H1 (cell line): ENCODE data around the gene DOK6. TPM values are rescaled to one million over a fixed set of nuclear protein-coding genes. Genes with fewer than 3 reads are reported as not detected.

Experiments used
- CTCF ChIA-PET: fragments of 300-600 bp; sonication (Branson Sonifier 250); formaldehyde crosslinking; loops from one replicate; lab custom pipeline; 2021; ENCODE audit not compliant: partially characterized antibody; lab: Charles Lee
- POLR2A ChIA-PET: fragments of 300-600 bp; sonication (Branson Sonifier 250); formaldehyde crosslinking; loops from one replicate; lab custom pipeline; 2021; ENCODE audit warnings: inconsistent platforms; ENCODE audit not compliant: partially characterized antibody; lab: Charles Lee
- DNase-seq, 2 experiments: peaks; one replicate each; pipeline versions ENCODE4 v3.0.0 to v3.0.0-alpha.2; 2010 to 2022; ENCODE audit warnings: low spot score in 2 of 2, low read depth in 1 of 2, mixed read lengths in 1 of 2
- FAIRE-seq: peaks from 2 replicates; lab custom pipeline; 2011; peaks lifted over from hg19 to GRCh38; lab: Jason Lieb, UNC
- H2AFZ ChIP-seq: 2 replicates; pipeline ENCODE4 v1.8.1; 2012; ENCODE audit warnings: low read length, inconsistent platforms
- H2AK5ac ChIP-seq: 2 replicates; pipeline ENCODE4 v1.6.1; 2013; ENCODE audit warnings: low read depth, low read length
- H2BK120ac ChIP-seq: replicated peaks from 2 replicates; pipeline ENCODE3; 2013; ENCODE audit warnings: low read depth, low read length, inconsistent platforms
- H2BK12ac ChIP-seq: 2 replicates; pipeline ENCODE4 v1.6.1; 2013; ENCODE audit warnings: low read depth, low read length
- H2BK15ac ChIP-seq: 2 replicates; pipeline ENCODE4 v1.6.1; 2013; ENCODE audit warnings: low read length
- H2BK20ac ChIP-seq: 2 replicates; pipeline ENCODE4 v1.6.1; 2013; ENCODE audit warnings: low read length
- H2BK5ac ChIP-seq: 2 replicates; pipeline ENCODE4 v1.6.1; 2013; ENCODE audit warnings: low read depth, low read length
- H3K14ac ChIP-seq: 2 replicates; pipeline ENCODE4 v1.6.1; 2013; ENCODE audit warnings: inconsistent platforms; ENCODE audit not compliant: insufficient read length
- H3K18ac ChIP-seq: 2 replicates; pipeline ENCODE4 v1.6.1; 2013; ENCODE audit warnings: low read length; ENCODE audit errors: extremely low read depth
- H3K23ac ChIP-seq: 2 replicates; pipeline ENCODE4 v1.6.1; 2013; ENCODE audit warnings: inconsistent platforms; ENCODE audit not compliant: insufficient read length
- H3K23me2 ChIP-seq: 2 replicates; pipeline ENCODE4 v1.6.1; 2013; ENCODE audit warnings: low read depth, low read length
- H3K27ac ChIP-seq: 2 replicates; pipeline ENCODE4 v1.6.1; 2011; ENCODE audit warnings: low read depth, low read length, inconsistent platforms
- H3K27me3 ChIP-seq, 4 experiments: replicated peaks in 1 of 4; 1 replicate in 1 of 4; 2 replicates in 3 of 4; pipeline versions ENCODE4 v1.6.1 to v1.8.1; 2011 to 2013; ENCODE audit warnings: low read length in 3 of 4, mild to moderate bottlenecking in 3 of 4, inconsistent platforms in 2 of 4, mixed read lengths in 2 of 4, moderate library complexity in 1 of 4; ENCODE audit not compliant: control insufficient read depth in 3 of 4, insufficient read depth in 3 of 4; ENCODE audit errors: extremely low read depth in 1 of 4
- H3K36me3 ChIP-seq, 4 experiments: 2 replicates each; pipeline versions ENCODE4 v1.6.1 to v1.8.1; 2011 to 2013; ENCODE audit warnings: mild to moderate bottlenecking in 4 of 4, low read length in 3 of 4, moderate library complexity in 2 of 4, control low read depth in 1 of 4, inconsistent platforms in 1 of 4; ENCODE audit not compliant: insufficient read depth in 4 of 4, control insufficient read depth in 2 of 4
- H3K4ac ChIP-seq: replicated peaks from 2 replicates; pipeline ENCODE3; 2013; ENCODE audit warnings: low read length, low read depth, mixed read lengths, inconsistent platforms; ENCODE audit not compliant: insufficient read length
- H3K4me1 ChIP-seq, 4 experiments: replicated peaks in 1 of 4; 1 replicate in 1 of 4; 2 replicates in 3 of 4; pipeline versions ENCODE4 v1.6.1 to v1.8.1; 2011 to 2013; ENCODE audit warnings: low read length in 3 of 4, inconsistent platforms in 2 of 4, mixed read lengths in 1 of 4; ENCODE audit not compliant: insufficient read depth in 4 of 4, control insufficient read depth in 3 of 4
- H3K4me2 ChIP-seq, 2 experiments: 2 replicates each; pipeline versions ENCODE4 v1.6.1 to v1.8.1; 2011 to 2013; ENCODE audit warnings: low read depth in 2 of 2, low read length in 2 of 2, control low read depth in 1 of 2, inconsistent platforms in 1 of 2, mild to moderate bottlenecking in 1 of 2; ENCODE audit not compliant: insufficient read depth in 1 of 2
- H3K4me3 ChIP-seq, 4 experiments: fragments of 200-600, 300-600 bp in 1 of 4; sonication (generic), shearing (Covaris generic), sonication (Bioruptor Twin) in 1 of 4; 2 replicates each; pipeline versions ENCODE4 v1.5.1 to v1.8.1; 2011 to 2016; ENCODE audit warnings: low read length in 4 of 4, low read depth in 3 of 4, control low read depth in 2 of 4, inconsistent platforms in 2 of 4, mild to moderate bottlenecking in 2 of 4, mixed read lengths in 1 of 4, moderate library complexity in 1 of 4; ENCODE audit not compliant: insufficient read depth in 2 of 4; ENCODE audit errors: extremely low read depth in 1 of 4
- H3K56ac ChIP-seq: replicated peaks from 2 replicates; pipeline ENCODE3; 2013; ENCODE audit warnings: low read depth, mild to moderate bottlenecking, mixed read lengths, low read length, inconsistent platforms; ENCODE audit not compliant: insufficient read length
- H3K79me1 ChIP-seq: 2 replicates; pipeline ENCODE4 v1.6.1; 2013; ENCODE audit warnings: low read depth, low read length, control low read depth
- H3K79me2 ChIP-seq, 2 experiments: 2 replicates each; pipeline versions ENCODE4 v1.6.1 to v1.8.1; 2012 to 2013; ENCODE audit warnings: low read length in 2 of 2, mild to moderate bottlenecking in 2 of 2, inconsistent platforms in 1 of 2; ENCODE audit not compliant: insufficient read depth in 2 of 2, control insufficient read depth in 1 of 2
- H3K9ac ChIP-seq, 4 experiments: replicated peaks in 1 of 4; 1 replicate in 1 of 4; 2 replicates in 3 of 4; pipeline versions ENCODE4 v1.6.1 to v1.8.1; 2011 to 2013; ENCODE audit warnings: low read depth in 3 of 4, low read length in 3 of 4, control low read depth in 2 of 4, mild to moderate bottlenecking in 2 of 4, moderate library complexity in 2 of 4, inconsistent platforms in 1 of 4; ENCODE audit errors: extremely low read depth in 1 of 4
- H3K9me3 ChIP-seq, 2 experiments: 2 replicates each; pipeline versions ENCODE4 v1.6.1 to v1.8.1; 2012 to 2013; ENCODE audit warnings: mild to moderate bottlenecking in 2 of 2, moderate library complexity in 2 of 2, control low read depth in 1 of 2, inconsistent platforms in 1 of 2, low read depth in 1 of 2, low read length in 1 of 2, mixed read lengths in 1 of 2; ENCODE audit not compliant: insufficient read depth in 2 of 2
- H4K20me1 ChIP-seq, 2 experiments: replicated peaks in 1 of 2; 2 replicates each; pipeline versions ENCODE3 to v1.8.1; 2011 to 2013; ENCODE audit warnings: inconsistent platforms in 2 of 2, low read length in 2 of 2, mild to moderate bottlenecking in 1 of 2; ENCODE audit not compliant: insufficient read depth in 2 of 2, control insufficient read depth in 1 of 2
- H4K5ac ChIP-seq: 2 replicates; pipeline ENCODE4 v1.6.1; 2013; ENCODE audit warnings: low read length, low read depth, mixed read lengths, inconsistent platforms; ENCODE audit not compliant: insufficient read length
- H4K8ac ChIP-seq: 2 replicates; pipeline ENCODE4 v1.8.0; 2013; ENCODE audit warnings: mild to moderate bottlenecking, moderate library complexity, low read length, inconsistent platforms; ENCODE audit not compliant: insufficient read depth; ENCODE audit errors: extremely low read depth
- H4K91ac ChIP-seq: replicated peaks from 2 replicates; pipeline ENCODE3; 2013; ENCODE audit warnings: low read length, mixed read lengths, inconsistent platforms; ENCODE audit not compliant: insufficient read length
- EGR1 ChIP-seq: IDR thresholded peaks from 2 replicates; pipeline ENCODE4 v1.6.1; 2011; ENCODE audit warnings: low read depth, low read length, borderline replicate concordance
- PHF8 ChIP-seq: fragments of 200-600 bp; sonication (generic); conservative IDR thresholded peaks from 2 replicates; pipeline ENCODE4 v1.7.1; 2012; ENCODE audit warnings: low read depth, mild to moderate bottlenecking, inconsistent platforms, low read length, moderate library complexity
- SP1 ChIP-seq: IDR thresholded peaks from 2 replicates; pipeline ENCODE4 v1.6.1; 2011; ENCODE audit warnings: low read depth, low read length
- WGBS, 2 experiments: shearing (Covaris generic) in 1 of 2; methylation state at CpG; one replicate each; pipeline versions ENCODE4 v1.1.6 to v1.1.7; 2013 to 2015; ENCODE audit warnings: low lambda C conversion rate in 2 of 2, mixed read lengths in 2 of 2, inconsistent platforms in 1 of 2, low coverage in 1 of 2, missing lambda C conversion rate in 1 of 2; ENCODE audit not compliant: insufficient replicate concordance in 2 of 2, insufficient coverage in 1 of 2, insufficient read length in 1 of 2; ENCODE audit errors: extremely low coverage in 1 of 2, missing lambda C conversion rate in 1 of 2; 5-methylcytosine and 5-hydroxymethylcytosine counted together
- polyA plus RNA-seq, 7 experiments: library from polyadenylated mRNA; depleted of rRNA in 3 of 7; stranded (reverse) in 5 of 7; unstranded in 2 of 7; fragments of >200 nt in 5 of 7; fragments of 200-250 nt in 2 of 7; gene quantifications; 1 replicate in 5 of 7; 2 replicates in 1 of 7; 4 replicates in 1 of 7; pipeline versions ENCODE4 v1.2.1 to v1.2.3, GENCODE V29; 2011 to 2013; ENCODE audit warnings: missing spikeins in 2 of 7, mixed read lengths in 2 of 7
- total RNA-seq: library from RNA; stranded (reverse); fragmentation: NEBNext Ultra II Directional; extraction: Animal tissue kit (Norgen Biotek cat#: 25700); gene quantifications from 2 replicates; pipeline ENCODE4 v1.2.1, GENCODE V29; 2021
- TF ChIP-seq, protein P1 (sequence below): IDR thresholded peaks from 2 replicates; pipeline ENCODE4 v1.6.1; 2011; ENCODE audit warnings: low read depth, mild to moderate bottlenecking, low read length; ENCODE audit not compliant: insufficient read depth

DOK6 gene
- total and polyA plus RNA-seq, 2 of the 8 experiments (the other 6 are each of a cell fraction or from before 2014, with no cell fraction given), result 0.33 to 0.50 TPM

- Histone ChIP-seq H4K5ac (no peak overlapping the region), H3K14ac (no peak overlapping the region), H4K91ac (no peak overlapping the region), H3K9me3 (no peaks in the 10 kb centered on the region), H4K8ac (no peak overlapping the region), H3K4me2 (no peak overlapping the region), H3K4ac (no peak overlapping the region), H2BK12ac (peak overlapping the region; percentile 68; the same call in 1 of the 2 replicates), H3K4me1 (no peaks in the 10 kb centered on the region), H2BK5ac (no peak overlapping the region), H3K18ac (no peak overlapping the region), H3K9ac (no peak overlapping the region), H3K56ac (no peak overlapping the region), H2BK120ac (no peak overlapping the region), H4K20me1 (no peaks in the 10 kb centered on the region), H3K23me2 (no peaks in the 10 kb centered on the region; the same call in 1 of the 2 replicates), H3K27ac (no peak overlapping the region), H2BK15ac (0 out of 2 replicates have a peak overlapping the region, but pooled peaks have one; percentile 12), H3K36me3 (no peaks in the 10 kb centered on the region), H3K4me3 (no peak overlapping the region), H3K79me1 (no peaks in the 10 kb centered on the region), H2BK20ac (no peak overlapping the region), H3K79me2 (no peaks in the 10 kb centered on the region), H2AK5ac (no peak overlapping the region; the same call in 1 of the 2 replicates), H3K27me3 (no peaks in the 10 kb centered on the region), H2AFZ (no peak overlapping the region), H3K23ac (no peak overlapping the region)
- CTCF ChIA-PET, result interaction anchor here (0.9 kb wide), 1 partner anchor 68 kb away, joined by 3 read pairs; no protein-coding TSS in a partner anchor
- TF ChIP-seq, protein P1, sequence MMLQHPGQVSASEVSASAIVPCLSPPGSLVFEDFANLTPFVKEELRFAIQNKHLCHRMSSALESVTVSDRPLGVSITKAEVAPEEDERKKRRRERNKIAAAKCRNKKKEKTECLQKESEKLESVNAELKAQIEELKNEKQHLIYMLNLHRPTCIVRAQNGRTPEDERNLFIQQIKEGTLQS, result no peak
- TF ChIP-seq PHF8 (no peak), SP1 (no peak), EGR1 (no peak)
- FAIRE-seq (no peak), DNase-seq (no peak)
- WGBS, 2 experiments, result 86% methylated on average over 19 of the region's 19 CpGs; no CpG with 5 or more reads in 1 of the 2 experiments
- POLR2A ChIA-PET, result no interaction called here
These were observed 494.7 kb downstream of the DOK6 start for GRCh38 chr18:69895066-69896047.
